GM23338 (cell line): ENCODE data around the gene PPP1R9B. TPM values are rescaled to one million over a fixed set of nuclear protein-coding genes. Genes with fewer than 3 reads are reported as not detected.

Experiments
- ATAC-seq: fragments of 200-7000 bp; cut with Tn5 transposase; 3 replicates; pipeline ENCODE4 v1.9.1; 2020
- DNase-seq: peaks from one replicate; pipeline ENCODE4 v3.0.0-alpha.2; 2015; ENCODE audit warnings: low spot score
- H2AFZ ChIP-seq: fragments of 200-600 bp; sonication (generic); 2 replicates; pipeline ENCODE4 v1.8.0; 2016; ENCODE audit warnings: antibody characterized with exemption, mild to moderate bottlenecking, moderate library complexity
- H3F3A ChIP-seq: fragments of 200-600 bp; sonication (generic); replicated peaks from 2 replicates; pipeline ENCODE4 v1.8.0; 2017; ENCODE audit warnings: antibody characterized with exemption, mixed run types, low read depth
- H3K27ac ChIP-seq: fragments of 200-600 bp; sonication (generic); 2 replicates; pipeline ENCODE4 v1.6.1; 2016; ENCODE audit warnings: low read depth
- H3K27me3 ChIP-seq: fragments of 200-600 bp; sonication (generic); 2 replicates; pipeline ENCODE4 v1.8.0; 2016; ENCODE audit warnings: mild to moderate bottlenecking, mixed run types, moderate library complexity; ENCODE audit not compliant: insufficient read depth
- H3K36me3 ChIP-seq: fragments of 200-600 bp; sonication (generic); 2 replicates; pipeline ENCODE4 v1.8.0; 2016; ENCODE audit warnings: mild to moderate bottlenecking; ENCODE audit not compliant: insufficient read depth
- H3K4me1 ChIP-seq: fragments of 200-600 bp; sonication (generic); 2 replicates; pipeline ENCODE4 v1.8.0; 2016; ENCODE audit warnings: mild to moderate bottlenecking, moderate library complexity; ENCODE audit not compliant: insufficient read depth
- H3K4me2 ChIP-seq: fragments of 200-600 bp; sonication (generic); 2 replicates; pipeline ENCODE4 v1.7.1; 2017; ENCODE audit warnings: mixed run types
- H3K4me3 ChIP-seq: fragments of 200-600 bp; sonication (generic); 2 replicates; pipeline ENCODE4 v1.6.1; 2016; ENCODE audit warnings: mixed run types
- H3K79me2 ChIP-seq: fragments of 200-600 bp; sonication (generic); replicated peaks from 2 replicates; pipeline ENCODE4 v1.8.0; 2017; ENCODE audit warnings: mild to moderate bottlenecking; ENCODE audit not compliant: insufficient read depth
- H3K9me2 ChIP-seq: fragments of 200-600 bp; sonication (generic); 2 replicates; pipeline ENCODE4 v1.8.0; 2017; ENCODE audit not compliant: insufficient read depth
- H4K20me1 ChIP-seq: fragments of 200-600 bp; sonication (generic); replicated peaks from 2 replicates; pipeline ENCODE4 v1.8.0; 2017; ENCODE audit warnings: mild to moderate bottlenecking; ENCODE audit not compliant: insufficient read depth
- H3K27ac Mint-ChIP-seq: 2 replicates; pipeline ENCODE4 v1.8.0; 2020; ENCODE audit warnings: inconsistent platforms, mild to moderate bottlenecking, moderate library complexity, mixed read lengths
- H3K27me3 Mint-ChIP-seq: 3 replicates; pipeline ENCODE4 v1.8.0; 2022; ENCODE audit warnings: low read depth, mild to moderate bottlenecking, moderate library complexity, mixed read lengths, inconsistent platforms; ENCODE audit not compliant: insufficient read depth, poor library complexity
- H3K36me3 Mint-ChIP-seq: 3 replicates; pipeline ENCODE4 v1.8.0; 2021; ENCODE audit warnings: low read depth, mild to moderate bottlenecking, inconsistent platforms, moderate library complexity, mixed read lengths
- H3K4me1 Mint-ChIP-seq: 3 replicates; pipeline ENCODE4 v1.8.0; 2020; ENCODE audit warnings: mild to moderate bottlenecking, inconsistent platforms, mixed read lengths
- H3K4me3 Mint-ChIP-seq: 3 replicates; pipeline ENCODE4 v1.8.0; 2021; ENCODE audit warnings: moderate library complexity, mild to moderate bottlenecking, inconsistent platforms, mixed read lengths
- H3K9me3 Mint-ChIP-seq: 3 replicates; pipeline ENCODE4 v1.8.0; 2020; ENCODE audit warnings: moderate library complexity, mild to moderate bottlenecking, inconsistent platforms, mixed read lengths
- CREB1 ChIP-seq: fragments of 250-450 bp; sonication (Bioruptor Pico); IDR thresholded peaks from 2 replicates; pipeline ENCODE4 v1.5.0; 2020; ENCODE audit warnings: low read depth, mild to moderate bottlenecking, moderate library complexity
- EZH2 ChIP-seq: fragments of 200-600 bp; sonication (generic); IDR thresholded peaks from one replicate; pipeline ENCODE4 v1.8.0; 2017; ENCODE audit warnings: antibody characterized with exemption, mild to moderate bottlenecking, low read depth; ENCODE audit not compliant: unreplicated experiment
- EZH2phosphoT487 ChIP-seq: fragments of 200-600 bp; sonication (generic); IDR thresholded peaks from one replicate; pipeline ENCODE4 v1.8.1; 2018; ENCODE audit warnings: antibody characterized with exemption; ENCODE audit not compliant: unreplicated experiment
- JUNB ChIP-seq: IDR thresholded peaks from one replicate; pipeline ENCODE4 v1.6.1; 2016; ENCODE audit warnings: antibody characterized with exemption; ENCODE audit not compliant: unreplicated experiment
- POLR2AphosphoS5 ChIP-seq: IDR thresholded peaks from 2 replicates; pipeline ENCODE4 v1.6.1; 2016; ENCODE audit warnings: antibody characterized with exemption, low read depth
- STAT1 ChIP-seq: IDR thresholded peaks from one replicate; pipeline ENCODE4 v1.6.1; 2016; ENCODE audit warnings: antibody characterized with exemption; ENCODE audit not compliant: unreplicated experiment
- ZNF114 ChIP-seq: fragments of 250-450 bp; sonication (Bioruptor Pico); IDR thresholded peaks from 2 replicates; pipeline ENCODE4 v1.5.0; 2020; ENCODE audit warnings: mild to moderate bottlenecking, moderate library complexity
- ZNF331 ChIP-seq: fragments of 250-450 bp; sonication (Bioruptor Pico); IDR thresholded peaks from 2 replicates; pipeline ENCODE4 v1.5.0; 2020; ENCODE audit warnings: low read depth, mild to moderate bottlenecking, moderate library complexity
- polyA plus RNA-seq: library from polyadenylated mRNA; unstranded; fragments of >200 nt; fragmentation: Nextera tagmentation; extraction: Ambion mirVana; gene quantifications from 2 replicates; pipeline ENCODE4 v1.2.1, GENCODE V29; 2016
- total RNA-seq: library from RNA; depleted of rRNA; stranded (reverse); fragments of >200 nt; shearing (Covaris generic); gene quantifications from 2 replicates; pipeline ENCODE4 v1.2.3, GENCODE V29; 2014
- TF ChIP-seq, protein P1 (sequence below): fragments of 250-450 bp; sonication (Bioruptor Pico); IDR thresholded peaks from 2 replicates; pipeline ENCODE4 v1.5.0; 2020; ENCODE audit warnings: mild to moderate bottlenecking, moderate library complexity
- TF ChIP-seq, protein P2 (sequence below): IDR thresholded peaks from 2 replicates; pipeline ENCODE4 v1.6.1; 2016; ENCODE audit warnings: antibody characterized with exemption
- TF ChIP-seq, protein P3 (sequence below), 2 experiments: fragments of 200-600 bp in 1 of 2; sonication (generic) in 1 of 2; conservative IDR thresholded peaks; 2 replicates each; pipeline versions ENCODE4 v1.5.1 to v1.6.1; 2016 to 2017; ENCODE audit warnings: antibody characterized with exemption in 2 of 2, low read depth in 2 of 2, mild to moderate bottlenecking in 2 of 2, moderate library complexity in 1 of 2
- TF ChIP-seq, protein P4 (sequence below): IDR thresholded peaks from one replicate; pipeline ENCODE4 v1.6.1; 2018; ENCODE audit warnings: antibody characterized with exemption; ENCODE audit not compliant: unreplicated experiment

PPP1R9B gene
- total and polyA plus RNA-seq, 2 experiments from 2014 or later = 2.1 to 10.5 TPM

DNA sequence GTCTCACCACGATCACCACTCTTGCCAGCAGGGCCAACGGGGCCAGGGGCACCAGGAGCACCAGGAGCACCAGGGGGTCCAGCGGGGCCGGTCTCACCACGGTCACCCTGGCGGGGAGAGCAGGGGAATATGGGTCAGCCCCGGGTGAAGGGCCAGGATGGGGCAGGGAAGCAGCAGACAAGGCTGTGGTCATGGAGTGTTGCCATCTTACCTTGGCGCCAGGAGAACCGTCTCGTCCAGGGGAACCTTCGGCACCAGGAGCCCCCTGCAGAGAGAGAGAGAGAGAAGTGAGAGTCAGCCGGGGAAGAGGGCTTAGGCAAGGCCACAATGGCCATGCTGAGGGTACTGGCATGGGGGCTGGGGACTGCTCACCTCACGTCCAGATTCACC is 38.0 kb upstream of the PPP1R9B start (continued):
- TF ChIP-seq, protein P1, sequence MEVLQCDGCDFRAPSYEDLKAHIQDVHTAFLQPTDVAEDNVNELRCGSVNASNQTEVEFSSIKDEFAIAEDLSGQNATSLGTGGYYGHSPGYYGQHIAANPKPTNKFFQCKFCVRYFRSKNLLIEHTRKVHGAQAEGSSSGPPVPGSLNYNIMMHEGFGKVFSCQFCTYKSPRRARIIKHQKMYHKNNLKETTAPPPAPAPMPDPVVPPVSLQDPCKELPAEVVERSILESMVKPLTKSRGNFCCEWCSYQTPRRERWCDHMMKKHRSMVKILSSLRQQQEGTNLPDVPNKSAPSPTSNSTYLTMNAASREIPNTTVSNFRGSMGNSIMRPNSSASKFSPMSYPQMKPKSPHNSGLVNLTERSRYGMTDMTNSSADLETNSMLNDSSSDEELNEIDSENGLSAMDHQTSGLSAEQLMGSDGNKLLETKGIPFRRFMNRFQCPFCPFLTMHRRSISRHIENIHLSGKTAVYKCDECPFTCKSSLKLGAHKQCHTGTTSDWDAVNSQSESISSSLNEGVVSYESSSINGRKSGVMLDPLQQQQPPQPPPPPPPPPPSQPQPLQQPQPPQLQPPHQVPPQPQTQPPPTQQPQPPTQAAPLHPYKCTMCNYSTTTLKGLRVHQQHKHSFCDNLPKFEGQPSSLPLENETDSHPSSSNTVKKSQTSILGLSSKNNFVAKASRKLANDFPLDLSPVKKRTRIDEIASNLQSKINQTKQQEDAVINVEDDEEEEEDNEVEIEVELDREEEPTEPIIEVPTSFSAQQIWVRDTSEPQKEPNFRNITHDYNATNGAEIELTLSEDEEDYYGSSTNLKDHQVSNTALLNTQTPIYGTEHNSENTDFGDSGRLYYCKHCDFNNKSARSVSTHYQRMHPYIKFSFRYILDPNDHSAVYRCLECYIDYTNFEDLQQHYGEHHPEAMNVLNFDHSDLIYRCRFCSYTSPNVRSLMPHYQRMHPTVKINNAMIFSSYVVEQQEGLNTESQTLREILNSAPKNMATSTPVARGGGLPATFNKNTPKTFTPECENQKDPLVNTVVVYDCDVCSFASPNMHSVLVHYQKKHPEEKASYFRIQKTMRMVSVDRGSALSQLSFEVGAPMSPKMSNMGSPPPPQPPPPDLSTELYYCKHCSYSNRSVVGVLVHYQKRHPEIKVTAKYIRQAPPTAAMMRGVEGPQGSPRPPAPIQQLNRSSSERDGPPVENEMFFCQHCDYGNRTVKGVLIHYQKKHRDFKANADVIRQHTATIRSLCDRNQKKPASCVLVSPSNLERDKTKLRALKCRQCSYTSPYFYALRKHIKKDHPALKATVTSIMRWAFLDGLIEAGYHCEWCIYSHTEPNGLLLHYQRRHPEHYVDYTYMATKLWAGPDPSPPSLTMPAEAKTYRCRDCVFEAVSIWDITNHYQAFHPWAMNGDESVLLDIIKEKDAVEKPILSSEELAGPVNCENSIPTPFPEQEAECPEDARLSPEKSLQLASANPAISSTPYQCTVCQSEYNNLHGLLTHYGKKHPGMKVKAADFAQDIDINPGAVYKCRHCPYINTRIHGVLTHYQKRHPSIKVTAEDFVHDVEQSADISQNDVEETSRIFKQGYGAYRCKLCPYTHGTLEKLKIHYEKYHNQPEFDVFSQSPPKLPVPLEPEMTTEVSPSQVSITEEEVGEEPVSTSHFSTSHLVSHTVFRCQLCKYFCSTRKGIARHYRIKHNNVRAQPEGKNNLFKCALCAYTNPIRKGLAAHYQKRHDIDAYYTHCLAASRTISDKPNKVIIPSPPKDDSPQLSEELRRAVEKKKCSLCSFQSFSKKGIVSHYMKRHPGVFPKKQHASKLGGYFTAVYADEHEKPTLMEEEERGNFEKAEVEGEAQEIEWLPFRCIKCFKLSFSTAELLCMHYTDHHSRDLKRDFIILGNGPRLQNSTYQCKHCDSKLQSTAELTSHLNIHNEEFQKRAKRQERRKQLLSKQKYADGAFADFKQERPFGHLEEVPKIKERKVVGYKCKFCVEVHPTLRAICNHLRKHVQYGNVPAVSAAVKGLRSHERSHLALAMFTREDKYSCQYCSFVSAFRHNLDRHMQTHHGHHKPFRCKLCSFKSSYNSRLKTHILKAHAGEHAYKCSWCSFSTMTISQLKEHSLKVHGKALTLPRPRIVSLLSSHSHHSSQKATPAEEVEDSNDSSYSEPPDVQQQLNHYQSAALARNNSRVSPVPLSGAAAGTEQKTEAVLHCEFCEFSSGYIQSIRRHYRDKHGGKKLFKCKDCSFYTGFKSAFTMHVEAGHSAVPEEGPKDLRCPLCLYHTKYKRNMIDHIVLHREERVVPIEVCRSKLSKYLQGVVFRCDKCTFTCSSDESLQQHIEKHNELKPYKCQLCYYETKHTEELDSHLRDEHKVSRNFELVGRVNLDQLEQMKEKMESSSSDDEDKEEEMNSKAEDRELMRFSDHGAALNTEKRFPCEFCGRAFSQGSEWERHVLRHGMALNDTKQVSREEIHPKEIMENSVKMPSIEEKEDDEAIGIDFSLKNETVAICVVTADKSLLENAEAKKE (CRISPR knock-in tag) = no peak
- TF ChIP-seq ZNF331 (no peak), EZH2 (no peak)

DNA sequence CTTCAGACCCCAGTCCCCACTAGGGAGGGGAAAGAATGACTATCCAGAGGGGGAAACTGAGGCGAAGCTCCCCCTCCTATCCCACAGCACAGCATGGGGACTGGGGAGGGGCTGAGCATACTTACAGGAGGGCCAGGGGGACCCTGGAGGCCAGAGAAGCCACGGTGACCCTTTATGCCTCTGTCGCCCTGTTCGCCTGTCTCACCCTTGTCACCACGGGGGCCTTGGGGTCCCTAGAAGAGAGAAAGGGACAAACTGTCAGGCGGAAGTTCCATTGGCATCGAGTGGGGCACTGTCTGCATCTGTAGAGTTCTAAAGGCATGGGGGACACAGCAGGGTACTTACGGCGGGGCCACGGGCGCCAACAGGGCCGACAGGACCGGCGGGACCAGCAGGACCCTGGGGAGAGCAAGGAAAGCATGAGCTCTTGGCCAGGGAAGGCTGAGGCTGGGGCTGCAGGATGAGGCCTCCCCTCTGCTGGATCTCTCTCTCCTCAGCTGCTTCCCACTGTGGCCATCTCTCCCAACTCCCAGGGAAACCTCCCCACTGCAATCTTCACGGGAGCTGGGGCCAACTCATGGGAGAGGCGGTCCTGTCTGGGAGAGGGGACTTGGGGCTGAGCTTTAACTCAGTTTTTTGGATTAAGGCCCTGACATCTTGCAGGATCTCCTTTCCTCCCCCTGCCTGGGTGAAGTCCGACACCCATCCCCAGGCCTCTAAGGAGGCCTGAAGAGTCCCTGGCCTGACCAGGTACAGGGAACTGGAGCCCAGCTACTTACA is 37.5 kb upstream of the PPP1R9B start:
- Histone ChIP-seq H3K27me3 (no peaks in the 10 kb centered on the region), H3K4me3 (no peak overlapping the region), H4K20me1 (no peaks in the 10 kb centered on the region), H3K4me1 (peaks cover 19% of the 10 kb centered on the region), H3F3A (no peaks in the 10 kb centered on the region), H3K4me2 (no peak overlapping the region), H3K9me2 (no peaks in the 10 kb centered on the region), H2AFZ (no peak overlapping the region), H3K36me3 (no peaks in the 10 kb centered on the region), H3K79me2 (no peaks in the 10 kb centered on the region), H3K27ac (no peak overlapping the region)
- peaks cover 26% of the 10 kb centered on the region for H3K36me3 Mint-ChIP-seq
- no peaks in the 10 kb centered on the region for H3K9me3 Mint-ChIP-seq
- H3K4me1 Mint-ChIP-seq = peaks cover 21% of the 10 kb centered on the region
- no peak overlapping the region for H3K27ac Mint-ChIP-seq
- DNase-seq = no peak
- H3K4me3 Mint-ChIP-seq = no peak overlapping the region
- peaks cover 11% of the 10 kb centered on the region for H3K27me3 Mint-ChIP-seq
- ATAC-seq = no peak
- TF ChIP-seq ZNF114 (CRISPR knock-in tag) (no peak), EZH2phosphoT487 (no peak), POLR2AphosphoS5 (no peak), EZH2 (no peak), JUNB (no peak), CREB1 (CRISPR knock-in tag) (no peak), STAT1 (no peak), ZNF331 (no peak)
- TF ChIP-seq, protein P2, sequence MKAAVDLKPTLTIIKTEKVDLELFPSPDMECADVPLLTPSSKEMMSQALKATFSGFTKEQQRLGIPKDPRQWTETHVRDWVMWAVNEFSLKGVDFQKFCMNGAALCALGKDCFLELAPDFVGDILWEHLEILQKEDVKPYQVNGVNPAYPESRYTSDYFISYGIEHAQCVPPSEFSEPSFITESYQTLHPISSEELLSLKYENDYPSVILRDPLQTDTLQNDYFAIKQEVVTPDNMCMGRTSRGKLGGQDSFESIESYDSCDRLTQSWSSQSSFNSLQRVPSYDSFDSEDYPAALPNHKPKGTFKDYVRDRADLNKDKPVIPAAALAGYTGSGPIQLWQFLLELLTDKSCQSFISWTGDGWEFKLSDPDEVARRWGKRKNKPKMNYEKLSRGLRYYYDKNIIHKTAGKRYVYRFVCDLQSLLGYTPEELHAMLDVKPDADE = no peak
- TF ChIP-seq, protein P3, sequence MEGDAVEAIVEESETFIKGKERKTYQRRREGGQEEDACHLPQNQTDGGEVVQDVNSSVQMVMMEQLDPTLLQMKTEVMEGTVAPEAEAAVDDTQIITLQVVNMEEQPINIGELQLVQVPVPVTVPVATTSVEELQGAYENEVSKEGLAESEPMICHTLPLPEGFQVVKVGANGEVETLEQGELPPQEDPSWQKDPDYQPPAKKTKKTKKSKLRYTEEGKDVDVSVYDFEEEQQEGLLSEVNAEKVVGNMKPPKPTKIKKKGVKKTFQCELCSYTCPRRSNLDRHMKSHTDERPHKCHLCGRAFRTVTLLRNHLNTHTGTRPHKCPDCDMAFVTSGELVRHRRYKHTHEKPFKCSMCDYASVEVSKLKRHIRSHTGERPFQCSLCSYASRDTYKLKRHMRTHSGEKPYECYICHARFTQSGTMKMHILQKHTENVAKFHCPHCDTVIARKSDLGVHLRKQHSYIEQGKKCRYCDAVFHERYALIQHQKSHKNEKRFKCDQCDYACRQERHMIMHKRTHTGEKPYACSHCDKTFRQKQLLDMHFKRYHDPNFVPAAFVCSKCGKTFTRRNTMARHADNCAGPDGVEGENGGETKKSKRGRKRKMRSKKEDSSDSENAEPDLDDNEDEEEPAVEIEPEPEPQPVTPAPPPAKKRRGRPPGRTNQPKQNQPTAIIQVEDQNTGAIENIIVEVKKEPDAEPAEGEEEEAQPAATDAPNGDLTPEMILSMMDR (conservative IDR thresholded peaks at IDR 0.05; ENCODE audit: low read depth in 2 of 2) = no peak
- TF ChIP-seq, protein P4, sequence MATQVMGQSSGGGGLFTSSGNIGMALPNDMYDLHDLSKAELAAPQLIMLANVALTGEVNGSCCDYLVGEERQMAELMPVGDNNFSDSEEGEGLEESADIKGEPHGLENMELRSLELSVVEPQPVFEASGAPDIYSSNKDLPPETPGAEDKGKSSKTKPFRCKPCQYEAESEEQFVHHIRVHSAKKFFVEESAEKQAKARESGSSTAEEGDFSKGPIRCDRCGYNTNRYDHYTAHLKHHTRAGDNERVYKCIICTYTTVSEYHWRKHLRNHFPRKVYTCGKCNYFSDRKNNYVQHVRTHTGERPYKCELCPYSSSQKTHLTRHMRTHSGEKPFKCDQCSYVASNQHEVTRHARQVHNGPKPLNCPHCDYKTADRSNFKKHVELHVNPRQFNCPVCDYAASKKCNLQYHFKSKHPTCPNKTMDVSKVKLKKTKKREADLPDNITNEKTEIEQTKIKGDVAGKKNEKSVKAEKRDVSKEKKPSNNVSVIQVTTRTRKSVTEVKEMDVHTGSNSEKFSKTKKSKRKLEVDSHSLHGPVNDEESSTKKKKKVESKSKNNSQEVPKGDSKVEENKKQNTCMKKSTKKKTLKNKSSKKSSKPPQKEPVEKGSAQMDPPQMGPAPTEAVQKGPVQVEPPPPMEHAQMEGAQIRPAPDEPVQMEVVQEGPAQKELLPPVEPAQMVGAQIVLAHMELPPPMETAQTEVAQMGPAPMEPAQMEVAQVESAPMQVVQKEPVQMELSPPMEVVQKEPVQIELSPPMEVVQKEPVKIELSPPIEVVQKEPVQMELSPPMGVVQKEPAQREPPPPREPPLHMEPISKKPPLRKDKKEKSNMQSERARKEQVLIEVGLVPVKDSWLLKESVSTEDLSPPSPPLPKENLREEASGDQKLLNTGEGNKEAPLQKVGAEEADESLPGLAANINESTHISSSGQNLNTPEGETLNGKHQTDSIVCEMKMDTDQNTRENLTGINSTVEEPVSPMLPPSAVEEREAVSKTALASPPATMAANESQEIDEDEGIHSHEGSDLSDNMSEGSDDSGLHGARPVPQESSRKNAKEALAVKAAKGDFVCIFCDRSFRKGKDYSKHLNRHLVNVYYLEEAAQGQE = no peak
